AG10803 (cell line): ENCODE results near the gene FAM76B.
"Not testable (repeated sequence)": the region's sequence is repeated elsewhere in the genome, so short reads cannot be mapped to it uniquely, and the experiment has no call there.

ENCODE experiments used
- DNase-seq: peaks from one replicate; pipeline ENCODE4 v3.0.0; 2010; ENCODE audit warnings: low read depth
- H3K4me3 ChIP-seq: 2 replicates; pipeline ENCODE4 v1.5.1; 2011; ENCODE audit warnings: mild to moderate bottlenecking, low read length, control low read depth
- TF ChIP-seq, protein P1 (sequence below): conservative IDR thresholded peaks from 2 replicates; pipeline ENCODE4 v1.5.1; 2011; ENCODE audit warnings: mild to moderate bottlenecking, low read length, control low read depth, inconsistent platforms

FAM76B gene

DNA sequence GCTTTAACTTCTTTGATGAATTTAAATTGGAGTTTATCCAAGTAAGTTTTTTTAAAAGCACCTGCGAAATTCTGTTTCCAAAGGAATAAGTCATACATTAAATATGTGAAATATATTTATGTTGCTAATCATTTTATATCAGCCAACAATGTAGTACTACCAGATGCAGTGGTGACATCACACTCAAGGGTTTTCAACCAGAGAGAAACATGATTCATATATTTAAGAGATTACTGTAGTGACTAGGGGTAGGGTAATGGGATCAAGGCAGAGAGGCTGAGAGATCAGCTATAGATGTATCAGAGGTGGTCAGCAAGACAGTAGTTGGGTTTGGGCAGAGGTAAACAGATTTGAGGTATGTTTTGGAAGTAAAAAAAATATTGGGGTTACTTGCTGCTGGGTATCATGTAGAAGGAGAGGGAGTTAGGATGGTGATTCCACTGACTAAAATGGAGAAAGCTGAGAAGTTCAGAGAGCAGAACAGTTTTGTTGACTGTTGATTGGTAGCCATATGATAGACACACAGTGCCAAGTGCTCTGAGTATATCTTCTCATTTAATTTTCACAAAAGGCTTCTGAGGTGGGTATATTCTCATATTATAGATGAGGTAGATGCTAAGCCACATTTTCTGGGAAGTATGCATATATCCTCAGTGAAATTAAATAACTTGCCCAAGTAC, 40.1 kb upstream of the FAM76B start:
- H3K4me3 ChIP-seq: no peak overlapping the region
- peak; percentile 15 for DNase-seq
- TF ChIP-seq, protein P1, sequence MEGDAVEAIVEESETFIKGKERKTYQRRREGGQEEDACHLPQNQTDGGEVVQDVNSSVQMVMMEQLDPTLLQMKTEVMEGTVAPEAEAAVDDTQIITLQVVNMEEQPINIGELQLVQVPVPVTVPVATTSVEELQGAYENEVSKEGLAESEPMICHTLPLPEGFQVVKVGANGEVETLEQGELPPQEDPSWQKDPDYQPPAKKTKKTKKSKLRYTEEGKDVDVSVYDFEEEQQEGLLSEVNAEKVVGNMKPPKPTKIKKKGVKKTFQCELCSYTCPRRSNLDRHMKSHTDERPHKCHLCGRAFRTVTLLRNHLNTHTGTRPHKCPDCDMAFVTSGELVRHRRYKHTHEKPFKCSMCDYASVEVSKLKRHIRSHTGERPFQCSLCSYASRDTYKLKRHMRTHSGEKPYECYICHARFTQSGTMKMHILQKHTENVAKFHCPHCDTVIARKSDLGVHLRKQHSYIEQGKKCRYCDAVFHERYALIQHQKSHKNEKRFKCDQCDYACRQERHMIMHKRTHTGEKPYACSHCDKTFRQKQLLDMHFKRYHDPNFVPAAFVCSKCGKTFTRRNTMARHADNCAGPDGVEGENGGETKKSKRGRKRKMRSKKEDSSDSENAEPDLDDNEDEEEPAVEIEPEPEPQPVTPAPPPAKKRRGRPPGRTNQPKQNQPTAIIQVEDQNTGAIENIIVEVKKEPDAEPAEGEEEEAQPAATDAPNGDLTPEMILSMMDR: no peak

DNA sequence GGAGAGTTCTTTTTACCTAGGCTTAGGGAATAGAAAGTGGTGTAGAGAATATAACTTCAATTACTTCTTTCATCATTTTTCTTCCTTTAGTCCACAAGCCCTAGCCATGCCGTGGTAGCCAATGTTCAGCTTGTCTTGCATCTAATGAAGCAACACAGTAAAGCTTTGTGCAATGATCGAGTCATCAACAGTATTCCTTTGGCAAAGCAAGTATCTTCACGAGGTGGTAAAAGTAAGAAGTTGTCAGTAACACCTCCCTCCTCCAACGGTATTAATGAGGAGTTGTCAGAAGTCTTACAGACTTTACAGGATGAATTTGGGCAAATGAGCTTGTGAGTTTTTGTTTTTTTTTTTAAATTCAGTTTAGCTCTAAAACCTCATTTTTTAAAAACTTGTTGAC, 38.1 kb upstream of the FAM76B start:
- DNase-seq: peak; percentile 38
- H3K4me3 ChIP-seq: no peak overlapping the region
- TF ChIP-seq, protein P1: no peak

DNA sequence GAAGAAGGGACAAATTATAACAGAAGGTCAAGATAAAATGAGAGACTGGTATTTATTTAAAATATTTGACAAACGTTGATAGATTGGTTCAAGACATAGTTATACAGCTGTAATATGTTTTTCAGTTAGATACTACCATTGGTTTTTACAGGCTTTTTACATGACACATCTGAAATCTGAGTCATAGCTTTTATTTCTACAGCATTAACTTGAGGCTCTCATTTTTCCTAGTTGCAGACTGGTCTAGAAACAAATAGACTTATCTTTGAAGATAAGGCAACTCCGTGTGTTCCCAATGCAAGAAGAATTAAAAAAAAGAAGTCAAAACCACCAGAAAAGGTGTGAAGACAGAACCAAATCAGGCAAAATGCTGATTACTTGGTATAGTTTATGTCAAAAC, 32.1 kb upstream of the FAM76B start:
- TF ChIP-seq, protein P1: no peak
- DNase-seq: peak; percentile 16
- H3K4me3 ChIP-seq: no peak overlapping the region

DNA sequence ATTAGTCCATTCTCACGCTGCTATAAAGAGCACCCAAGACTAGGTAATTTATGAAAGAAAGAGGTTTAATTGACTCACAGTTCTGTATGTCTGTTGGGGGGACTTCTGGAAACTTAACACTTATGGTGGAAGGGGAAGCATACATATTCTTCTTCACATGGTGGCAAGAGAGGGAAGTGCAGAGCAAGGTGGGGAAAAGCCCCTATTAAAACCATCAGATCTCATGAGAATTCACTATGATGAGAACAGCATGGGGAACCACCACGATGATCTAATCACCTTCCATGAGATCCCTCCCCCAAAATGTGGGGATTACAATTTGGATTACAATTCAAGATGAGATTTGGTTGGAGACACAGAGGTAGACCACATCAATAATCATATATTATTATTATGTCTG, 26.5 kb upstream of the FAM76B start:
- no peak for DNase-seq
- TF ChIP-seq, protein P1: no peak

DNA sequence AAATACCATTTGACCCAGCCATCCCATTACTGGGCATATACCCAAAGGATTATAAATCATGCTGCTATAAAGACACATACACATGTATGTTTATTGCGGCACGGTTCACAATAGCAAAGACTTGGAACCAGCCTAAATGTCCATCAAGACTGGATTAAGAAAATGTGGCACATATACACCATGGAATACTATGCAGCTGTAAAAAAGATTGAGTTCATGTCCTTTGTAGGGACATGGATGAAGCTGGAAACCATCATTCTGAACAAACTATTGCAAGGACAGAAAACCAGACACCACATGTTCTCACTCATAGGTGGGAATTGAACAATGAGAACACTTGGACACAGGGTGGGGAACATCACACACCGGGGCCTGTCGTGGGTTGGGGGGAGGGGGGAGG, 21.5 kb upstream of the FAM76B start:
- DNase-seq, H3K4me3 ChIP-seq: not testable (repeated sequence)

More for the DNA sequence above, 26.5 kb upstream of the FAM76B start:
- no peak overlapping the region for H3K4me3 ChIP-seq

DNA sequence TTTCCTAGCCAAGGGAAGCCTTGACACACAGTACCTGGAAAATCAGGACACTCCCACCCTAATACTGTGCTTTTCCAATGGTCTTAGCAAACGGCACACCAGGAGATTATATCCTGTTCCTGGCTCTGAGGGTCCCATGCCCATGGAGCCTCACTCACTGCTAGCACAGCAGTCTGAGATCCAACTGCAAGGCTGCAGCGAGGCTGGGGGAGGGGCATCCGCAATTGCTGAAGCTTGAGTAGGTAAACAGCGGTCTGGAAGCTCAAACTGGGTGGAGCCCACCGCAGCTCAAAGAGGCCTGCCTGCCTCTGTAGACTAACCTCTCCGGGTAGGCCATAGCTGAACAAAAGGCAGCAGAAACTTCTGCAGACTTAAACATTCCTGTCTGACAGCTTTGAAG, 16.9 kb upstream of the FAM76B start:
- not testable (repeated sequence) for H3K4me3 ChIP-seq, DNase-seq

DNA sequence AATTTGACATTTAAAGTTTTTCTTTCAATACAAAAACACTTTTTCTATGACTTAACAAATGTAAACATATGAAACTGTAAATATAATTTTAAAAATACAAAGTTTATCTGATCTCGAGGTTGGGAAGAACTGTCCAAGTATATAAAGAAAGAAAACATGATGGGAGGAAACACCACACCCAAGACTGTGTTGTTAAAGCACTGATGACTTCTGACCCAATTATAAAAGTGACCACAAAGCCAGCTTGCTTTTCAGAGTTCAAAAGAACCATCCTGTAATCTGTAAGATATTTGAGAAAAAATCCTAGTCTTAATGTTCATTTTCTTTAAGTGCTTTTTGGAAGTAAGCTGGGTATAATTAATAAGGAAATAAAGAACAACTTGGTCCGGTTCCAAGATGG, 16.3 kb upstream of the FAM76B start:
- no peak overlapping the region for H3K4me3 ChIP-seq
- TF ChIP-seq, protein P1: no peak
- no peak for DNase-seq

DNA sequence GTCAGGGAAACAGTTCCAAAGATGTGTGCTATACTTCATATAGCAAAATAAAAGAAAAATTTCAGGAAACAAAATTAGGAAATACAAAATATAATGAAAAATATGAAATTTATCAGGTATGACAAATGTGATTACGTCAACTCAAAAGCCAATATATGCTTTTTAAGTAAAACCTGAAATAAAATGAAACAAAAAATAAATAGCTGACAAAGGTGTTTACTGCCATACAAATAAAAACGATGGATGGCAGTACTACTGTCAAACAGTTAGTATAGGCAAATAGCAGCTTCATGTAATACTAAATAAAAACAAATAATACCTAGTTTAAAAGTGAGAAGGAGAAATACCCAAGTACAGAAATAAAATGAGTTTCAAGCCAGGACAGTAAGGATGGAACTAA, 14.4 kb upstream of the FAM76B start:
- TF ChIP-seq, protein P1: no peak
- H3K4me3 ChIP-seq: no peak overlapping the region
- DNase-seq: no peak
